Gastroesophageal sphincter (tissue), 4 donors: ENCODE measurements around the gene TRMT112. TPM values are rescaled to one million over a fixed set of nuclear protein-coding genes. Genes with fewer than 3 reads are reported as not detected.

Experiments
- ATAC-seq: fragments of 150-250 bp; one replicate; pipeline ENCODE4 v1.9.1; 2016; ENCODE audit warnings: mild to moderate bottlenecking, moderate library complexity
- H3K27ac ChIP-seq, 4 donors: fragments of 200-600 bp; sonication (generic) in 3 of 4; 1 replicate in 3 of 4; 2 replicates in 1 of 4; pipeline ENCODE4 v1.5.1; 2016 to 2019
- H3K27me3 ChIP-seq: fragments of 200-600 bp; sonication (generic); one replicate; pipeline ENCODE4 v1.5.1; 2019
- H3K36me3 ChIP-seq, 2 donors: fragments of 200-600 bp; sonication (generic); one replicate each; pipeline ENCODE4 v1.5.1; 2019; ENCODE audit warnings: control low read depth in 1 of 2
- H3K4me1 ChIP-seq, 3 donors: fragments of 200-600 bp; sonication (generic); 1 replicate in 2 of 3; 2 replicates in 1 of 3; pipeline ENCODE4 v1.5.1; 2016 to 2019; ENCODE audit warnings: control low read depth in 2 of 3
- H3K4me3 ChIP-seq, 2 donors: fragments of 200-600 bp; sonication (generic); one replicate each; pipeline ENCODE4 v1.5.1; 2019; ENCODE audit warnings: mild to moderate bottlenecking in 1 of 2, moderate library complexity in 1 of 2
- H3K9me3 ChIP-seq, 3 donors: fragments of 200-600 bp; sonication (generic); one replicate each; pipeline ENCODE4 v1.5.1; 2017 to 2019; ENCODE audit warnings: control low read depth in 2 of 3
- EP300 ChIP-seq: sonication (generic); formaldehyde crosslinking; IDR thresholded peaks from one replicate; pipeline ENCODE4 v1.6.1; 2017; ENCODE audit warnings: antibody characterized with exemption, mild to moderate bottlenecking
- POLR2A ChIP-seq, 2 donors: fragments of 450-650 bp; IDR thresholded peaks; one replicate each; pipeline ENCODE4 v1.6.1; 2017; ENCODE audit warnings: antibody characterized with exemption in 2 of 2, mild to moderate bottlenecking in 2 of 2, moderate library complexity in 1 of 2
- POLR2AphosphoS5 ChIP-seq: sonication (generic); formaldehyde crosslinking; IDR thresholded peaks from one replicate; pipeline ENCODE4 v1.6.1; 2017; ENCODE audit warnings: antibody characterized with exemption
- whole genome bisulfite sequencing, 2 donors: methylation state at CpG; one replicate each; pipeline ENCODE4 v1.1.5; 2018; ENCODE audit warnings: low coverage in 1 of 2; 5-methylcytosine and 5-hydroxymethylcytosine counted together
- total RNA-seq, 4 donors: library from RNA; depleted of rRNA; stranded (reverse); fragments of >200 nt; gene quantifications; one replicate each; pipeline ENCODE4 v1.1.0, GENCODE V29; 2016
- TF ChIP-seq, protein P1 (sequence below), 4 experiments: fragments of 200-600 bp in 2 of 4; fragments of 450-650 bp in 2 of 4; sonication (generic) in 1 of 4; IDR thresholded peaks; one replicate each; pipeline ENCODE4 v1.5.1; 2017 to 2019; ENCODE audit warnings: antibody characterized with exemption in 4 of 4, mild to moderate bottlenecking in 2 of 4, moderate library complexity in 2 of 4

The TRMT112 gene
- total RNA-seq, 4 donors from 2014 or later: 180 to 267 (median 218) TPM

DNA sequence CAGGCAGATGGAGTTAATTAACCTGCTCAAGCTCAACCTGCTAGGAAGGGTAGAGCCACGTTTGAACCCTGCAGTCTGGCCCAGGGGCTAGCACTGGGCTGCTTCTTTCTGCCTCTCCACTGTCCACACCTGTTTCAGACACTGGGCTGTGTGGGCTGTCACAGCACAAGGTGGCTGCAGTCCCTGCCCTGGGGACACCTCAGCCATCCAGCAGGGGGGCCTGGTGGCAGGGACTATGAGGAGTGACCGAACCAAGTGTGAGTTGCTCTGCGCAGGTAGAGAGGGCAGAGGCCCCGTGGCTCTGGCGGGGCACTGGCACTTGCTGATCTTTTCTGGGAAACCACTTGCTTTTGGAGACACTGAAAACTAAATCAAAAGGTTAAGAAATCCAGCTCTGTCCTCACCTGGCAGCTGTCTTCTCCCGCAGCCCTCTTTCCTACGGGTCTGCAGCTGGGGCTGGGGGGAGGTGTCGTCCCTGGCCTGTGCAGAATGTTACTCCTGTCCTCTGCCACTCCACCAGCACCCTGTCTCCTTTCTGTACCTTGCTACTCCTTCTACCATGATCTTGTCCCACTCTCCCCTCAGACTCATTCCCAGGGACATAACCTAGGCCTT, 38.7 kb downstream of the TRMT112 start:
- WGBS, 2 donors: 51 to 90% methylated on average over 3 to 6 of the region's 8 CpGs

DNA sequence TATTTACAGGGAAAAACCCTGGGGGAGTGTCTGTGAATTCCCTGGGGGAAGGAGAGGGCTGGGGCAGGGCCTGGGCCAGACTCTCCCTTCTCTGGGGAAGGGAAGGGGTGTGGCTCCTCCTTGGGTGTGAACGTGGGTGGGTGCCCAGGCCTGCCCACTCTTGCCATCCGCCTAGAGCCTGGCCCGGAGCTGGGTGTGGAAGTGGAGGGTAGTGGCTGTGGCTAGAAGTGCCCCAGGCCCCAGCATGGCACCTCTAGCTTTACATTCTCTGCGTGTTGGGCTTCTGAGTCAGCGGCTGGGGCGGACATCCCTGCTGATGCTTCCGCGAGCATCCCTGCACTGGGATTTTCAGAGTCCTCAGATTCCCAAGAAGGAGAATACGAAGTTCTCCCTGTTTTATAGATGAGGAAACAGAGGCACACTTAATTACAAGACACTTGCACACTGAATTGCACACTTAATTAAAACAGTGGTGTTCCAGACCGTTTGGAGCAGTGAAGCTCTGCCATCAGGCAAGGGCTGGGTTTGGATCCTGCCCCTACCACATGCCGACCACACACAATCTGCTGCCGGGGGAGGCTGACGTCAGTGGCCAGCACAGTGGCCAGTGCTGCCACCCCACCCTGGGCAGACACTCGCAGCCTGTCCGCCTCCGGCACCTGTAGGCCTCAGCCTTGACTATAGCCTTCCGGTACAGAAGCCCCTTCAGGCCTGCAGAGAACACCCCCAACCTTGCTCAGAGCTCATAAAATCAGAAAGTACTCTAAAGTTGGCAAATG, 40.5 kb downstream of the TRMT112 start:
- Histone ChIP-seq H3K27ac (peak overlapping the region in 1 of 4 donors; percentile 15), H3K36me3 (peaks cover 0 to 62% of the 10 kb centered on the region in 2 donors), H3K4me1 (peaks cover 0 to 18% (median 3%) of the 10 kb centered on the region in 3 donors), H3K9me3 (no peaks in the 10 kb centered on the region), H3K27me3 (no peaks in the 10 kb centered on the region), H3K4me3 (no peak overlapping the region)
- ATAC-seq: no peak
- WGBS, 2 donors: 80% methylated on average over 7 of the region's 17 CpGs; no CpG with 5 or more reads in 1 of the 2 donors
- TF ChIP-seq EP300 (no peak), POLR2A (IDR thresholded peaks at IDR 0.05) (no peak), POLR2AphosphoS5 (no peak)
- TF ChIP-seq, protein P1, sequence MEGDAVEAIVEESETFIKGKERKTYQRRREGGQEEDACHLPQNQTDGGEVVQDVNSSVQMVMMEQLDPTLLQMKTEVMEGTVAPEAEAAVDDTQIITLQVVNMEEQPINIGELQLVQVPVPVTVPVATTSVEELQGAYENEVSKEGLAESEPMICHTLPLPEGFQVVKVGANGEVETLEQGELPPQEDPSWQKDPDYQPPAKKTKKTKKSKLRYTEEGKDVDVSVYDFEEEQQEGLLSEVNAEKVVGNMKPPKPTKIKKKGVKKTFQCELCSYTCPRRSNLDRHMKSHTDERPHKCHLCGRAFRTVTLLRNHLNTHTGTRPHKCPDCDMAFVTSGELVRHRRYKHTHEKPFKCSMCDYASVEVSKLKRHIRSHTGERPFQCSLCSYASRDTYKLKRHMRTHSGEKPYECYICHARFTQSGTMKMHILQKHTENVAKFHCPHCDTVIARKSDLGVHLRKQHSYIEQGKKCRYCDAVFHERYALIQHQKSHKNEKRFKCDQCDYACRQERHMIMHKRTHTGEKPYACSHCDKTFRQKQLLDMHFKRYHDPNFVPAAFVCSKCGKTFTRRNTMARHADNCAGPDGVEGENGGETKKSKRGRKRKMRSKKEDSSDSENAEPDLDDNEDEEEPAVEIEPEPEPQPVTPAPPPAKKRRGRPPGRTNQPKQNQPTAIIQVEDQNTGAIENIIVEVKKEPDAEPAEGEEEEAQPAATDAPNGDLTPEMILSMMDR (IDR thresholded peaks at IDR 0.05): no peak

More for the DNA sequence above, 38.7 kb downstream of the TRMT112 start:
- H3K36me3 ChIP-seq: peaks cover 0 to 72% of the 10 kb centered on the region in 2 donors
- peaks cover 0 to 26% (median 7%) of the 10 kb centered on the region in 3 donors for H3K4me1 ChIP-seq
- no peak for ATAC-seq
- no peaks in the 10 kb centered on the region for H3K27me3 ChIP-seq
- no peak overlapping the region for H3K27ac ChIP-seq
- TF ChIP-seq EP300 (no peak), POLR2AphosphoS5 (no peak), POLR2A (IDR thresholded peaks at IDR 0.05) (no peak)
- TF ChIP-seq, protein P1 (IDR thresholded peaks at IDR 0.05): no peak
- H3K4me3 ChIP-seq: no peak overlapping the region
- no peaks in the 10 kb centered on the region for H3K9me3 ChIP-seq

DNA sequence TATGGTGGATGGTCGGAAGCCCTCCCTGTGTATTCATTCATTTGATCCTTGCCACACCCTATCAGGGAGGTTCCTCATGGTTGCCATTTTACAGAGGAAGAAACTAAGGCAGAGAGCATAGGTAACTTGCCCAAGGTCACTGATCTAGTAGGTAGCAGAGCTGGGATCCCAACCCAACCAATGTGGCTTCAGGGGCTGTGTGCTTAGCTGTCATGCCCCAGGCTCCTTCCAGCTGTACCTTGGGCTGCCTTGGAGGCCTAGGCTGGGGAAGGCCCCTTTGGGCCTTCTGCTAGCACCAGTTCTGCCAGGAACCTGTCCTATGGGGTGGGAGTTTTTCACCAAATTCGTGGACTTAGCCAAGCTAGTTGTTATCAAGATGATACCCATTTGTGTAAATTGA, 41.5 kb downstream of the TRMT112 start:
- whole genome bisulfite sequencing, 2 donors: 86% methylated on average over 1 of the region's 2 CpGs; no CpG with 5 or more reads in 1 of the 2 donors
- Histone ChIP-seq H3K27me3 (no peaks in the 10 kb centered on the region), H3K36me3 (peaks cover 0 to 52% of the 10 kb centered on the region in 2 donors), H3K4me1 (peaks cover 0 to 15% (median 5%) of the 10 kb centered on the region in 3 donors), H3K27ac (no peak overlapping the region), H3K4me3 (no peak overlapping the region), H3K9me3 (no peaks in the 10 kb centered on the region)
- ATAC-seq: no peak
- no peak for TF ChIP-seq EP300
- TF ChIP-seq, protein P1 (IDR thresholded peaks at IDR 0.05): no peak
- TF ChIP-seq POLR2A (IDR thresholded peaks at IDR 0.05): no peak
- TF ChIP-seq POLR2AphosphoS5: no peak

DNA sequence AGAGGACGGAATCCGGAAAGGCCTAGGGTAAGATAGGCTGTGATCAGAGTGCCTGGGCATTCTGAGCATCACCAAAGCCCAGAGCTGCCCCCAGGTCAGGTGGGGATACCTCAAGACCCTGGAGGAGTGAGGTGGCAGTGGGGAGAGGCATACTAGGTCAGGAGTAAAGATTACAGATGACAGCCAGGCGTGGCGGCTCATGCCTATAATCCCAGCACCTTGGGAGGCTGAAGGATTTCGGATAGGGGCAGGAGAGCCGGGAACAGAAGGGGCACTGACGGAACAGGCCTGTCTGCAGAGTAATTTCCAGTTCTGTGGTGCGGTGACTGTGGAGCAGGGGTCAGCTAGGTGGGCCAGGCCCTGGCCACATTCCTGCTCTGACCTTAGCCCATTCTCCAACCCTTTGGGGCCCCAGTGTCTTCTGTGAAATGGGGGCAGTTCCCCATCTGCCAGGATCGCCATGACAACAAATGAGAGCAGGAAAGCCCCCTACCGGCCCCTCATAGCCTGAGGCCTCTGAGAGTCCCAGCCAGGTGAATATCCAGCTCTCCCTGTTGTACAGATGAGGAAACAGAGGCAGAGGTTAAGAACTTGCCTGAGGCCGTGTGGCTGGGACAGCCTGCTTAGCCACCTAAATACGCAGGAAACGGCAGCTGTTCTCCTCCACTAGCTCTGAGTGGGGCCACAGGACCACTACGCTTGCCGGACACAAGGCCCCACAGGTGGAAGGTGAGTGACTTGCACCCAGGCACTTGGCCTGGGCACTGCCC, 42.1 kb downstream of the TRMT112 start:
- no peak for ATAC-seq
- TF ChIP-seq, protein P1 (IDR thresholded peaks at IDR 0.05): no peak
- no peak for TF ChIP-seq EP300
- no peak for TF ChIP-seq POLR2AphosphoS5
- TF ChIP-seq POLR2A (IDR thresholded peaks at IDR 0.05): no peak
- Histone ChIP-seq H3K4me1 (peaks cover 0 to 15% (median 5%) of the 10 kb centered on the region in 3 donors), H3K36me3 (peaks cover 0 to 49% of the 10 kb centered on the region in 2 donors), H3K9me3 (no peaks in the 10 kb centered on the region), H3K4me3 (no peak overlapping the region), H3K27me3 (no peaks in the 10 kb centered on the region), H3K27ac (no peak overlapping the region)
- 86 to 92% methylated on average over 2 to 5 of the region's 15 CpGs for WGBS, 2 donors
